ENCODE results near the gene TENM4.
"Not testable (repeated sequence)": the region's sequence is repeated elsewhere in the genome, so short reads cannot be mapped to it uniquely, and the experiment has no call there.

Gene TENM4

GRCh38 chr11:79227767-79228755, 212.8 kb downstream of the TENM4 start:
- H3K4me3 ChIP-seq (ENCODE audit: control insufficient read depth, low read depth, low read length): no peak overlapping the region
- no peak for DNase-seq (ENCODE audit: low read depth)
- TF ChIP-seq CTCF (IDR thresholded peaks at IDR 0.05; ENCODE audit: control insufficient read depth, insufficient read depth, low read depth, low read length, missing control alignments): peak; percentile 2

- no peak overlapping the region for H3K4me3 ChIP-seq (ENCODE audit: control insufficient read depth, low read depth, low read length)
- TF ChIP-seq CTCF (IDR thresholded peaks at IDR 0.05; ENCODE audit: control insufficient read depth, insufficient read depth, low read depth, low read length, missing control alignments): no peak
- DNase-seq (ENCODE audit: low read depth): no peak
Observed at GRCh38 chr11:79227308-79227707, 213.5 kb downstream of the TENM4 start.

- no peak for TF ChIP-seq CTCF (IDR thresholded peaks at IDR 0.05; ENCODE audit: control insufficient read depth, insufficient read depth, low read depth, low read length, missing control alignments)
- no peak for DNase-seq (ENCODE audit: low read depth)
Observed at GRCh38 chr11:79226126-79226525, 214.7 kb downstream of the TENM4 start.

GRCh38 chr11:79222163-79222562, 218.7 kb downstream of the TENM4 start:
- not testable (repeated sequence) for H3K4me3 ChIP-seq (ENCODE audit: control insufficient read depth, low read depth, low read length); DNase-seq (ENCODE audit: low read depth)

More at GRCh38 chr11:79226126-79226525, 214.7 kb downstream of the TENM4 start:
- H3K4me3 ChIP-seq (ENCODE audit: control insufficient read depth, low read depth, low read length): no peak overlapping the region

GRCh38 chr11:79221444-79222130, 219.2 kb downstream of the TENM4 start:
- no peak overlapping the region for H3K4me3 ChIP-seq (ENCODE audit: control insufficient read depth, low read depth, low read length)
- TF ChIP-seq CTCF (IDR thresholded peaks at IDR 0.05; ENCODE audit: control insufficient read depth, insufficient read depth, low read depth, low read length, missing control alignments): no peak
- DNase-seq (ENCODE audit: low read depth): no peak

- no peak for TF ChIP-seq CTCF (IDR thresholded peaks at IDR 0.05; ENCODE audit: control insufficient read depth, insufficient read depth, low read depth, low read length, missing control alignments)
- no peak overlapping the region for H3K4me3 ChIP-seq (ENCODE audit: control insufficient read depth, low read depth, low read length)
- no peak for DNase-seq (ENCODE audit: low read depth)
Observed at GRCh38 chr11:79220171-79220570, 220.7 kb downstream of the TENM4 start.
